ENCODE measurements around the gene CAPN10. TPM values are rescaled to one million over a fixed set of nuclear protein-coding genes. Genes with fewer than 3 reads are reported as not detected.

CAPN10 gene
- total RNA-seq, 1 experiment from 2014 or later, result 47.4 TPM

DNA sequence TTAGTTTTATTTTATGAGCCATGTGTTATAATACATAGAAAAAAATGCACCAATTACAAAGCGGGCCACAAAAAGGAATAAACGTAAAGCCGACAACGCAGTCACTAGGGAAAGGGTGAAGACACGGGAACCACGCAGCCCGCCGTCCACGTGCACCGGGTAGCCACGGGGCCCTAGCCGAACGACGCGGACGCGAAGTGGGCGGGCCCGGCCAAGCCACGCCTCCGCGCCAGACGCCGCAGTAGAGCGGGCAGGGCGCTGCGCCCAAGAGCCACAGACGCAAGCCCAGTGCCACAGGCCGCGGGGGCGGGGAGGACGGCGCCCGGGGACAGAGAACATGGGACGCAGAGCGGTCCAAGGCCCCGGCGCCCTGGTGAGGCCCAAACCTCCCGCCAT, 26.5 kb upstream of the CAPN10 start, which contains the start of gene DUSP28:
Gene DUSP28 (plus strand): TSS at position 274 of the 396 bp plus-strand sequence. CDS start 328 bp downstream, outside the sequence.
- H3K79me1 ChIP-seq (ENCODE audit: insufficient read depth, low read depth, low read length, poor library complexity, severe bottlenecking), result no peaks in the 10 kb centered on the region
- no peak within 1 kb of the TSS for H3K4ac ChIP-seq (ENCODE audit: low read depth, low read length)
- H2BK120ac ChIP-seq (ENCODE audit: low read depth, low read length, poor library complexity, severe bottlenecking), result no peak within 1 kb of the TSS
- TF ChIP-seq, protein P1, sequence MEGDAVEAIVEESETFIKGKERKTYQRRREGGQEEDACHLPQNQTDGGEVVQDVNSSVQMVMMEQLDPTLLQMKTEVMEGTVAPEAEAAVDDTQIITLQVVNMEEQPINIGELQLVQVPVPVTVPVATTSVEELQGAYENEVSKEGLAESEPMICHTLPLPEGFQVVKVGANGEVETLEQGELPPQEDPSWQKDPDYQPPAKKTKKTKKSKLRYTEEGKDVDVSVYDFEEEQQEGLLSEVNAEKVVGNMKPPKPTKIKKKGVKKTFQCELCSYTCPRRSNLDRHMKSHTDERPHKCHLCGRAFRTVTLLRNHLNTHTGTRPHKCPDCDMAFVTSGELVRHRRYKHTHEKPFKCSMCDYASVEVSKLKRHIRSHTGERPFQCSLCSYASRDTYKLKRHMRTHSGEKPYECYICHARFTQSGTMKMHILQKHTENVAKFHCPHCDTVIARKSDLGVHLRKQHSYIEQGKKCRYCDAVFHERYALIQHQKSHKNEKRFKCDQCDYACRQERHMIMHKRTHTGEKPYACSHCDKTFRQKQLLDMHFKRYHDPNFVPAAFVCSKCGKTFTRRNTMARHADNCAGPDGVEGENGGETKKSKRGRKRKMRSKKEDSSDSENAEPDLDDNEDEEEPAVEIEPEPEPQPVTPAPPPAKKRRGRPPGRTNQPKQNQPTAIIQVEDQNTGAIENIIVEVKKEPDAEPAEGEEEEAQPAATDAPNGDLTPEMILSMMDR (conservative IDR thresholded peaks at IDR 0.05), result no peak
- H3T11ph ChIP-seq (ENCODE audit: low read length), result no peak within 1 kb of the TSS
- peak within 1 kb of the TSS; percentile 61 for H3K4me2 ChIP-seq (ENCODE audit: insufficient read depth, insufficient read length, low read length)
- H3K9ac ChIP-seq (ENCODE audit: extremely low read depth, insufficient read length, low read length), result no peak within 1 kb of the TSS
- no peak within 1 kb of the TSS for H3K27ac ChIP-seq (ENCODE audit: insufficient read length, low read depth, low read length)
- H2BK5ac ChIP-seq (ENCODE audit: insufficient read length, low read length), result no peak within 1 kb of the TSS
- DNase-seq, result peak; percentile 81
- H3K56ac ChIP-seq (ENCODE audit: insufficient read length, low read depth, low read length), result no peak within 1 kb of the TSS
- no peak within 1 kb of the TSS for H2BK15ac ChIP-seq (ENCODE audit: low read depth, low read length)
- no peak within 1 kb of the TSS for H3K27ac Mint-ChIP-seq
- H2BK20ac ChIP-seq (ENCODE audit: low read depth, low read length, poor library complexity, severe bottlenecking), result no peak within 1 kb of the TSS
- H4K5ac ChIP-seq (ENCODE audit: insufficient read length, low read depth, low read length), result no peak within 1 kb of the TSS
- no peaks in the 10 kb centered on the region for H3K9me3 ChIP-seq (ENCODE audit: control insufficient read depth, low read depth, low read length)
- H3K27me3 Mint-ChIP-seq (ENCODE audit: low read depth), result peaks cover 21% of the 10 kb centered on the region
- H3K14ac ChIP-seq (ENCODE audit: insufficient read depth, low read length), result peak within 1 kb of the TSS; percentile 74
- no peaks in the 10 kb centered on the region for H3K79me2 ChIP-seq (ENCODE audit: insufficient read depth, low read length)
- H2BK12ac ChIP-seq (ENCODE audit: insufficient read length, low read depth, low read length), result no peak within 1 kb of the TSS
- no peak within 1 kb of the TSS for H2AFZ ChIP-seq (ENCODE audit: low read length)
- H4K8ac ChIP-seq (replicated peaks; ENCODE audit: insufficient read length, low read depth, low read length), result no peak within 1 kb of the TSS
- no peaks in the 10 kb centered on the region; a peak in 1 of 5 replicates for H3K9me3 Mint-ChIP-seq
- no peak within 1 kb of the TSS for H3K23ac ChIP-seq (ENCODE audit: insufficient read length, low read depth, low read length)
- peaks cover 0 to 13% (median 0%) of the 10 kb centered on the region in 3 experiments; a peak in 2 of 7 replicates for H3K36me3 Mint-ChIP-seq (ENCODE audit: insufficient read depth in 1 of 3, low read depth in 3 of 3)
- H2AK5ac ChIP-seq (ENCODE audit: insufficient read length, low read length), result no peak within 1 kb of the TSS
- peaks cover 3% of the 10 kb centered on the region for H3K23me2 ChIP-seq (ENCODE audit: insufficient read length, low read depth, low read length, poor library complexity, severe bottlenecking)
- WGBS (ENCODE audit: extremely low coverage, insufficient read length, low lambda C conversion rate), result no CpG with 5 or more reads among the region's 39 CpGs
- no peak within 1 kb of the TSS for H4K91ac ChIP-seq (ENCODE audit: insufficient read length, low read depth, low read length)
- no peaks in the 10 kb centered on the region for H3K4me1 ChIP-seq (ENCODE audit: insufficient read depth, low read length)
- peak within 1 kb of the TSS; percentile 2 for H3K18ac ChIP-seq (ENCODE audit: insufficient read length, low read depth, low read length)
- H3K4me3 Mint-ChIP-seq, result peak within 1 kb of the TSS; percentile 72 to 81
- H3K4me1 Mint-ChIP-seq, result peaks cover 23 to 27% of the 10 kb centered on the region in 2 experiments
- no peaks in the 10 kb centered on the region for H4K20me1 ChIP-seq (ENCODE audit: control insufficient read depth, insufficient read depth, insufficient read length)
- H3K27me3 ChIP-seq (ENCODE audit: insufficient read depth, low read length), result peaks cover 5% of the 10 kb centered on the region; the same call in 1 of the 2 replicates
